ENCODE data around the gene WIZ. TPM values are rescaled to one million over a fixed set of nuclear protein-coding genes. Genes with fewer than 3 reads are reported as not detected.
A peak's percentile ranks its signal among the peaks of the same experiment; 100 is the strongest.

WIZ gene
- total and polyA plus RNA-seq, 2 of the 8 experiments (the other 6 are each of a cell fraction or from before 2014, with no cell fraction given) = 12.5 to 33.2 TPM

- no peak overlapping the region for H3K14ac ChIP-seq (ENCODE audit: insufficient read length)
- H3K9ac ChIP-seq (replicated peaks in 1 of 4; ENCODE audit: extremely low read depth in 1 of 4, low read depth in 3 of 4, low read length in 3 of 4) = peak overlapping the region; percentile 34 to 85 (median 76); a peak in 6 of 7 replicates
- TF ChIP-seq TAF1 (IDR thresholded peaks at IDR 0.05; ENCODE audit: low read depth, low read length) (0 out of 2 replicates have a peak, but pooled peaks have one; percentile 2), HDAC6 (IDR thresholded peaks at IDR 0.05; ENCODE audit: low read depth, low read length) (no peak), ASH2L (IDR thresholded peaks at IDR 0.05; ENCODE audit: low read length) (no peak), PHF8 (conservative IDR thresholded peaks at IDR 0.05; ENCODE audit: low read depth, low read length) (no peak; the same call in 1 of the 2 replicates), POLR2A (IDR thresholded peaks at IDR 0.05; ENCODE audit: control extremely low read depth in 1 of 2, low read depth in 2 of 2, low read length in 2 of 2) (peak in 1 of 2 experiments; percentile 43; a peak in 2 of 3 replicates), YY1 (IDR thresholded peaks at IDR 0.05; ENCODE audit: low read depth, low read length) (no peak), JUN (IDR thresholded peaks at IDR 0.05; ENCODE audit: low read depth, low read length) (no peak), BRCA1 (IDR thresholded peaks at IDR 0.05; ENCODE audit: low read depth, low read length) (no peak), EGR1 (IDR thresholded peaks at IDR 0.05; ENCODE audit: borderline replicate concordance, low read depth, low read length) (no peak), RAD21 (IDR thresholded peaks at IDR 0.05 in 1 of 2, conservative IDR thresholded peaks at IDR 0.05 in 1 of 2; ENCODE audit: low read depth in 2 of 2, low read length in 2 of 2) (no peak), GABPA (IDR thresholded peaks at IDR 0.05; ENCODE audit: borderline replicate concordance, insufficient read depth, low read length) (no peak), TAF7 (optimal IDR thresholded peaks at IDR 0.05; ENCODE audit: borderline replicate concordance, low read depth, low read length) (no peak)
- TF ChIP-seq, protein P1, sequence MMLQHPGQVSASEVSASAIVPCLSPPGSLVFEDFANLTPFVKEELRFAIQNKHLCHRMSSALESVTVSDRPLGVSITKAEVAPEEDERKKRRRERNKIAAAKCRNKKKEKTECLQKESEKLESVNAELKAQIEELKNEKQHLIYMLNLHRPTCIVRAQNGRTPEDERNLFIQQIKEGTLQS (IDR thresholded peaks at IDR 0.05; ENCODE audit: insufficient read depth, low read depth, low read length) = no peak
Observed at GRCh38 chr19:15432018-15432494, 17.7 kb downstream of the WIZ start.

More at GRCh38 chr19:15432018-15432494, 17.7 kb downstream of the WIZ start:
- no peak overlapping the region for H3K56ac ChIP-seq (replicated peaks; ENCODE audit: insufficient read length, low read depth, low read length)
- H3K4ac ChIP-seq (replicated peaks; ENCODE audit: insufficient read length, low read depth, low read length) = no peak overlapping the region
- CTCF ChIA-PET (ENCODE audit: partially characterized antibody) = interaction anchor here (5.1 to 7.5 kb wide), 2 partner anchors 12 kb away, joined by 28 to 48 read pairs; partner anchors contain the start of gene AKAP8L
- peaks cover 0 to 13% (median 8%) of the 10 kb centered on the region in 4 experiments; a peak in 6 of 7 replicates for H3K4me1 ChIP-seq (replicated peaks in 1 of 4; ENCODE audit: control insufficient read depth in 3 of 4, insufficient read depth in 4 of 4, low read length in 3 of 4)
- no peak overlapping the region for H4K91ac ChIP-seq (replicated peaks; ENCODE audit: insufficient read length, low read length)
- FAIRE-seq (no peak), DNase-seq (ENCODE audit: low read depth in 1 of 2, low spot score in 2 of 2) (no peak)
- H3K23me2 ChIP-seq (ENCODE audit: low read depth, low read length) = peaks cover 10% of the 10 kb centered on the region
- no peak overlapping the region for H3K23ac ChIP-seq (ENCODE audit: insufficient read length)
- peak overlapping the region; percentile 90 to 91 for H3K4me2 ChIP-seq (ENCODE audit: insufficient read depth in 1 of 2, low read depth in 2 of 2, low read length in 2 of 2)
- POLR2A ChIA-PET (ENCODE audit: partially characterized antibody) = interaction anchor here (0.8 to 5.3 kb wide), 6 partner anchors 13 to 100 kb away, joined by 3 to 71 read pairs (median 4); partner anchors contain the start of genes AKAP8, AKAP8L and BRD4
- no peaks in the 10 kb centered on the region for H3K9me3 ChIP-seq (ENCODE audit: insufficient read depth in 2 of 2, low read depth in 1 of 2, low read length in 1 of 2)
- H2AFZ ChIP-seq (ENCODE audit: low read length) = no peak overlapping the region
- H3K79me2 ChIP-seq (ENCODE audit: control insufficient read depth in 1 of 2, insufficient read depth in 2 of 2, low read length in 2 of 2) = peaks cover 0 to 29% of the 10 kb centered on the region in 2 experiments; a peak in 2 of 4 replicates
- no peak overlapping the region for H2BK5ac ChIP-seq (ENCODE audit: low read depth, low read length)
- no peak overlapping the region for H2BK20ac ChIP-seq (ENCODE audit: low read length)
- peaks cover 22% of the 10 kb centered on the region for H3K79me1 ChIP-seq (ENCODE audit: low read depth, low read length)
- no peak overlapping the region for H2BK12ac ChIP-seq (ENCODE audit: low read depth, low read length)
- no peak overlapping the region for H2BK15ac ChIP-seq (ENCODE audit: low read length)
- H3K18ac ChIP-seq (ENCODE audit: extremely low read depth, low read length) = no peak overlapping the region
- H2BK120ac ChIP-seq (replicated peaks; ENCODE audit: low read depth, low read length) = no peak overlapping the region
- H4K5ac ChIP-seq (ENCODE audit: insufficient read length, low read depth, low read length) = no peak overlapping the region
- peaks cover 11 to 12% of the 10 kb centered on the region in 2 experiments for H4K20me1 ChIP-seq (replicated peaks in 1 of 2; ENCODE audit: control insufficient read depth in 1 of 2, insufficient read depth in 2 of 2, low read length in 2 of 2)
- peaks cover 0 to 4% (median 0%) of the 10 kb centered on the region in 4 experiments; a peak in 1 of 8 replicates for H3K36me3 ChIP-seq (ENCODE audit: control insufficient read depth in 2 of 4, insufficient read depth in 4 of 4, low read length in 3 of 4)
- H4K8ac ChIP-seq (ENCODE audit: extremely low read depth, insufficient read depth, low read length) = peak overlapping the region; percentile 89; the same call in 1 of the 2 replicates
- H3K27me3 ChIP-seq (replicated peaks in 1 of 4; ENCODE audit: control insufficient read depth in 3 of 4, extremely low read depth in 1 of 4, insufficient read depth in 3 of 4, low read length in 3 of 4) = no peaks in the 10 kb centered on the region; a peak in 1 of 7 replicates
- 4% methylated on average over 15 of the region's 44 CpGs; no CpG with 5 or more reads in 1 of the 2 experiments for WGBS, 2 experiments (ENCODE audit: extremely low coverage in 1 of 2, insufficient coverage in 1 of 2, insufficient read length in 1 of 2, insufficient replicate concordance in 2 of 2, low coverage in 1 of 2, low lambda C conversion rate in 2 of 2, missing lambda C conversion rate in 1 of 2)
- no peak overlapping the region for H2AK5ac ChIP-seq (ENCODE audit: low read depth, low read length)
- H3K4me3 ChIP-seq (ENCODE audit: extremely low read depth in 1 of 4, insufficient read depth in 2 of 4, low read depth in 3 of 4, low read length in 4 of 4) = peak overlapping the region; percentile 64 to 89 (median 76)
- H3K27ac ChIP-seq (ENCODE audit: low read depth, low read length) = peak overlapping the region; percentile 30; the same call in 1 of the 2 replicates

All from H1 (cell line).